Measurements from ENCODE around the gene PRKG1.

The PRKG1 gene

DNA sequence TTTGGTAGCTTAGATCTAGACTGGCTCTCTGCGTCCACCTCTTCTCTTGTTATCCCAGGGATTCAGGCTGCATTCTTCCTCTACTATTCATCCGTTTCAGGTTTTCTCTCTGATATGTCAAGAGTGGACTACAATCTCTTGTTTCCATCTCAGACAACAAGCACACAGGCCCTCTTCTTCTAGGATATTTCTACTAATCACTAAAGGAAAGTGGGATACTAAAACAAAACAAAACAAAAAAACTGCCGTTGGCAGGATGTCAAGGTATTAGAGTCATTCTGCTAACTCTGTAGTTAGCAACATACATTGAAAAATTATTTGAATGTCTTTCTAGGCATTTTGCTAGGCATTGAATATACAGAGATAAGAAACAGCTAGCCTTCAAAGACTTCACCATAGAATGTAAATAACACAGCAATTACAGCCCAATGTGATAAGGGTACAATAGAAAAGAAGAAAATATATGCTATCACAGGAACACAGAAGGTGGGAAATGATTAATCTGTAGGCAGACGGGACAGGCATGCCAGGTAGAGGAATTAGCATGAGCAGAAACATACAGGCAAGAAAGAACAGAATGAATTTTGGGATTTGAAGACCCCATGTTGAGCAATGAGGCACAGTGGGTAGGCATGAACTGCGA, 414.6 kb downstream of the PRKG1 start:
- TF ChIP-seq FOXP2 (optimal IDR thresholded peaks at IDR 0.05; ENCODE audit: borderline replicate concordance, extremely low read depth, extremely low read length, insufficient read depth) (no peak), TAF1 (IDR thresholded peaks at IDR 0.05; ENCODE audit: borderline replicate concordance, insufficient read depth, low read length) (no peak), POLR2AphosphoS5 (IDR thresholded peaks at IDR 0.05; ENCODE audit: low read depth, low read length) (no peak), SIN3A (IDR thresholded peaks at IDR 0.05; ENCODE audit: borderline replicate concordance, insufficient read depth, low read length) (no peak)
- TF ChIP-seq, protein P1, sequence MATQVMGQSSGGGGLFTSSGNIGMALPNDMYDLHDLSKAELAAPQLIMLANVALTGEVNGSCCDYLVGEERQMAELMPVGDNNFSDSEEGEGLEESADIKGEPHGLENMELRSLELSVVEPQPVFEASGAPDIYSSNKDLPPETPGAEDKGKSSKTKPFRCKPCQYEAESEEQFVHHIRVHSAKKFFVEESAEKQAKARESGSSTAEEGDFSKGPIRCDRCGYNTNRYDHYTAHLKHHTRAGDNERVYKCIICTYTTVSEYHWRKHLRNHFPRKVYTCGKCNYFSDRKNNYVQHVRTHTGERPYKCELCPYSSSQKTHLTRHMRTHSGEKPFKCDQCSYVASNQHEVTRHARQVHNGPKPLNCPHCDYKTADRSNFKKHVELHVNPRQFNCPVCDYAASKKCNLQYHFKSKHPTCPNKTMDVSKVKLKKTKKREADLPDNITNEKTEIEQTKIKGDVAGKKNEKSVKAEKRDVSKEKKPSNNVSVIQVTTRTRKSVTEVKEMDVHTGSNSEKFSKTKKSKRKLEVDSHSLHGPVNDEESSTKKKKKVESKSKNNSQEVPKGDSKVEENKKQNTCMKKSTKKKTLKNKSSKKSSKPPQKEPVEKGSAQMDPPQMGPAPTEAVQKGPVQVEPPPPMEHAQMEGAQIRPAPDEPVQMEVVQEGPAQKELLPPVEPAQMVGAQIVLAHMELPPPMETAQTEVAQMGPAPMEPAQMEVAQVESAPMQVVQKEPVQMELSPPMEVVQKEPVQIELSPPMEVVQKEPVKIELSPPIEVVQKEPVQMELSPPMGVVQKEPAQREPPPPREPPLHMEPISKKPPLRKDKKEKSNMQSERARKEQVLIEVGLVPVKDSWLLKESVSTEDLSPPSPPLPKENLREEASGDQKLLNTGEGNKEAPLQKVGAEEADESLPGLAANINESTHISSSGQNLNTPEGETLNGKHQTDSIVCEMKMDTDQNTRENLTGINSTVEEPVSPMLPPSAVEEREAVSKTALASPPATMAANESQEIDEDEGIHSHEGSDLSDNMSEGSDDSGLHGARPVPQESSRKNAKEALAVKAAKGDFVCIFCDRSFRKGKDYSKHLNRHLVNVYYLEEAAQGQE (IDR thresholded peaks at IDR 0.05; ENCODE audit: insufficient read depth in 1 of 2, low read depth in 2 of 2, low read length in 2 of 2) = no peak

DNA sequence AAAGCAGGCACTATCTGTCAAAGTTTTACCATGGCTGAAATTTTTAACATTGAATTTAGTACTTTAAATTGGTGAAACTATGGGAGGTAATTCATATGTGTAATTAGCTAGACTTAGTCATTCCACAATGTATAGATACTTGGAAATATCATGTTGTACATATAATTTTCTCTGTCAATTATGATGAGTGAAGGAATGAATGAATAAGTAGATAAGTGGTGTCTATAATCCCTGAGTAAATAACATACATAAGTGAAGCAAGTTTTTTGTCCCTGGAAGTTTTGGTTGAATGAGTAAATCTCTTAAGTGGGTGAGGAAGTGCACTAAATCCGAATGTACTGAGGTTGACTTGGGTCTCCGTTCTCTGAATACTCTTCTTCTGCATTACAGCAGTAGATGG, 424.1 kb downstream of the PRKG1 start:
- no peak for TF ChIP-seq FOXP2 (optimal IDR thresholded peaks at IDR 0.05; ENCODE audit: borderline replicate concordance, extremely low read depth, extremely low read length, insufficient read depth)
- TF ChIP-seq POLR2AphosphoS5 (IDR thresholded peaks at IDR 0.05; ENCODE audit: low read depth, low read length) = no peak
- TF ChIP-seq, protein P1 (IDR thresholded peaks at IDR 0.05; ENCODE audit: insufficient read depth in 1 of 2, low read depth in 2 of 2, low read length in 2 of 2) = no peak
- no peak for TF ChIP-seq SIN3A (IDR thresholded peaks at IDR 0.05; ENCODE audit: borderline replicate concordance, insufficient read depth, low read length)
- no peak for TF ChIP-seq TAF1 (IDR thresholded peaks at IDR 0.05; ENCODE audit: borderline replicate concordance, insufficient read depth, low read length)

DNA sequence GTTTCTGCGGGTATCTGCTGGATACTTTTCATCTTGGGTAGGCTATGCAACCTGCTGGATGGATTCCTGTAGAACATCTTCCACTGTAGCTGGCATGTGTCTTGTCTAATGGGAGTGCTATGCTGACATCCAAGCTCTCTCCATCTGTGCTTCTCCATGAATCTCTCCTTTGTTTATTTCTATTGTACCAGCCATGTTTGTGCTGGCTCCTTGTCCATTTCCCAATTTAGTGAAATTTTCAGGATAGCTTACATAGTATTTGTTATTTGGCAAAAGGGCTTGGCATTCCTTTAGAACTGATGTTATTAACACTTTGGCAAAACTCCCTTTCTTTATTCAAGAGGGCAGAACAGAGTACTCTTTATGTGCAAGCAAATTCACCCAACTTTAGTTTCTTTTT, 427.1 kb downstream of the PRKG1 start:
- no peak for TF ChIP-seq SIN3A (IDR thresholded peaks at IDR 0.05; ENCODE audit: borderline replicate concordance, insufficient read depth, low read length)

DNA sequence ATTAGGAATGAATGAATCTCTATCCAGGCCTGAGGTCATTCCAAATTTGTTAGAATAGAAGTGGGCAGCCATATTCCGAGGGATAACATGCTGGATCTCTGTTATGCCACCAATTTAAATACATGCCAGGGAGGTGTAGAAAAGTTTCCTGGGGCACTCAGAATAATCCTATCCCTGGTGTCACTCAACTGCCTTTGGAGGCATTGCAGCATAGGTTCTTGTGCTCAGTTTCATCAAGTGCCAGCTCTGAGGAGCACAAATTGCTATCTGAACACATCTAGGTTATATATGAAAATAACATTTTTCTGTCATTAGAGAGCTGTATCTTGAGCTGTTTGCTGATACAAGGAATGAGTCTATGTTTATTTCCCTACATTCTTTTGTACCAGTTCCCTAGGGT, 427.8 kb downstream of the PRKG1 start:
- TF ChIP-seq POLR2AphosphoS5 (IDR thresholded peaks at IDR 0.05; ENCODE audit: low read depth, low read length) (no peak), SIN3A (IDR thresholded peaks at IDR 0.05; ENCODE audit: borderline replicate concordance, insufficient read depth, low read length) (no peak), TAF1 (IDR thresholded peaks at IDR 0.05; ENCODE audit: borderline replicate concordance, insufficient read depth, low read length) (no peak), FOXP2 (optimal IDR thresholded peaks at IDR 0.05; ENCODE audit: borderline replicate concordance, extremely low read depth, extremely low read length, insufficient read depth) (no peak)
- TF ChIP-seq, protein P1 (IDR thresholded peaks at IDR 0.05; ENCODE audit: insufficient read depth in 1 of 2, low read depth in 2 of 2, low read length in 2 of 2) = no peak

DNA sequence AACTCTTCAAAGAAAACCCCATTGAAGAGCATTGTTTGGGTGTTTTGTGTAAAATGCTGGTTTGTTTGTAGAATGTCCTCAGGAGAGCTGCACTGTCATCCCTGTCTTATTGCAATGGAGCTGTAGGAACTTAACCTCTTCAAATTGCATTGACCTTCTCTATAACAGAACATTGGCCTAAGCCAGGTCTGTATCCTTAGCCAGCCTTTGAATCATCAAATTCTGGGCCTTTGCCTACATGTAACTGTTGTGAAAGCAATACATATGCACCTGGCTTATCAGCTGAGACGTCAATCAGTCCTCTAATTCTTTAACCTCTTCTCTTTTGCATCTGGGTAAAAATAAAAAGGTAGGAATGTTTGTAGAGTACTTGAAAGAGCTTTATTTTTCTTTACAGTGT, 429.1 kb downstream of the PRKG1 start:
- TF ChIP-seq SIN3A (IDR thresholded peaks at IDR 0.05; ENCODE audit: borderline replicate concordance, insufficient read depth, low read length) = no peak
- no peak for TF ChIP-seq FOXP2 (optimal IDR thresholded peaks at IDR 0.05; ENCODE audit: borderline replicate concordance, extremely low read depth, extremely low read length, insufficient read depth)
- TF ChIP-seq TAF1 (IDR thresholded peaks at IDR 0.05; ENCODE audit: borderline replicate concordance, insufficient read depth, low read length) = no peak
- TF ChIP-seq, protein P1 (IDR thresholded peaks at IDR 0.05; ENCODE audit: insufficient read depth in 1 of 2, low read depth in 2 of 2, low read length in 2 of 2) = no peak
- no peak for TF ChIP-seq POLR2AphosphoS5 (IDR thresholded peaks at IDR 0.05; ENCODE audit: low read depth, low read length)
